Neural cell (in vitro differentiated cells): ENCODE data around the gene PANK1. TPM values are rescaled to one million over a fixed set of nuclear protein-coding genes. Genes with fewer than 3 reads are reported as not detected.

Experiments
- H2AFZ ChIP-seq: fragments of 200-600, 300-800 bp; sonication (generic), shearing (Covaris generic); 2 replicates; pipeline ENCODE4 v1.6.0; 2014; ENCODE audit warnings: low read depth, mild to moderate bottlenecking, antibody characterized with exemption, low read length, moderate library complexity
- H3F3A ChIP-seq: fragments of 200-600 bp; shearing (Covaris generic); 2 replicates; pipeline ENCODE4 v1.6.1; 2016; ENCODE audit warnings: mild to moderate bottlenecking, moderate library complexity, mixed read lengths, antibody characterized with exemption, low read length; ENCODE audit not compliant: insufficient read depth, poor library complexity, severe bottlenecking
- H3K27ac ChIP-seq: fragments of 200-600, 300-800 bp; sonication (generic), shearing (Covaris generic); 2 replicates; pipeline ENCODE4 v1.5.1; 2014; ENCODE audit warnings: mild to moderate bottlenecking, low read length, moderate library complexity
- H3K27me3 ChIP-seq: fragments of 300-800, 200-600 bp; sonication (generic), shearing (Covaris generic); 2 replicates; pipeline ENCODE4 v1.6.0; 2014; ENCODE audit warnings: mild to moderate bottlenecking, low read depth, low read length, moderate library complexity; ENCODE audit not compliant: insufficient read depth
- H3K36me3 ChIP-seq: fragments of 300-800, 200-600 bp; sonication (generic), shearing (Covaris generic); 2 replicates; pipeline ENCODE4 v1.5.1; 2014; ENCODE audit warnings: mild to moderate bottlenecking, antibody characterized with exemption, low read length, moderate library complexity; ENCODE audit not compliant: insufficient read depth
- H3K4me2 ChIP-seq: fragments of 300-800, 200-600 bp; sonication (generic), shearing (Covaris generic); 2 replicates; pipeline ENCODE4 v1.6.0; 2014; ENCODE audit warnings: mild to moderate bottlenecking, low read length
- H3K4me3 ChIP-seq: fragments of 300-800, 200-600 bp; sonication (generic), shearing (Covaris generic); 2 replicates; pipeline ENCODE4 v1.5.1; 2014; ENCODE audit warnings: mild to moderate bottlenecking, low read length, moderate library complexity
- H3K79me2 ChIP-seq: fragments of 200-600 bp; shearing (Covaris generic); replicated peaks from 2 replicates; pipeline ENCODE4 v1.6.0; 2014; ENCODE audit warnings: mild to moderate bottlenecking, low read length, moderate library complexity; ENCODE audit not compliant: insufficient read depth
- H3K9ac ChIP-seq: fragments of 300-800, 200-600 bp; sonication (generic), shearing (Covaris generic); 2 replicates; pipeline ENCODE4 v1.6.1; 2016; ENCODE audit warnings: mild to moderate bottlenecking, low read length, mixed read lengths
- H3K9me2 ChIP-seq: fragments of 200-600 bp; shearing (Covaris generic); 2 replicates; pipeline ENCODE4 v1.6.1; 2016; ENCODE audit warnings: mild to moderate bottlenecking, low read length, mixed read lengths; ENCODE audit not compliant: insufficient read depth
- H3K9me3 ChIP-seq: fragments of 200-600, 300-800 bp; sonication (generic), shearing (Covaris generic); 2 replicates; pipeline ENCODE4 v1.6.1; 2016; ENCODE audit warnings: mild to moderate bottlenecking, mixed run types, low read length, moderate library complexity, mixed read lengths
- H4K20me1 ChIP-seq: fragments of 200-600 bp; shearing (Covaris generic); 2 replicates; pipeline ENCODE4 v1.6.1; 2016; ENCODE audit warnings: mild to moderate bottlenecking, mixed run types; ENCODE audit not compliant: insufficient read depth
- CTCF ChIP-seq: fragments of 450-650 bp; IDR thresholded peaks from 2 replicates; pipeline ENCODE4 v1.5.1; 2014; ENCODE audit warnings: antibody characterized with exemption, mild to moderate bottlenecking, moderate library complexity; ENCODE audit not compliant: poor library complexity, severe bottlenecking
- EP300 ChIP-seq: fragments of 450-650 bp; conservative IDR thresholded peaks from 2 replicates; pipeline ENCODE4 v1.6.1; 2014; ENCODE audit warnings: antibody characterized with exemption, mild to moderate bottlenecking, moderate library complexity; ENCODE audit not compliant: poor library complexity, severe bottlenecking
- EZH2 ChIP-seq: fragments of 200-600, 300-800 bp; shearing (Covaris generic), sonication (generic); IDR thresholded peaks from 2 replicates; pipeline ENCODE4 v1.6.1; 2014; ENCODE audit warnings: antibody characterized with exemption, low read length, borderline replicate concordance, mild to moderate bottlenecking; ENCODE audit not compliant: insufficient read depth, poor library complexity, severe bottlenecking
- MXI1 ChIP-seq: fragments of 450-650 bp; conservative IDR thresholded peaks from 2 replicates; pipeline ENCODE4 v1.6.1; 2014; ENCODE audit warnings: antibody characterized with exemption, mild to moderate bottlenecking; ENCODE audit not compliant: poor library complexity, severe bottlenecking
- POLR2AphosphoS5 ChIP-seq: IDR thresholded peaks from 2 replicates; pipeline ENCODE4 v1.6.1; 2012
- RAD21 ChIP-seq: fragments of 450-650 bp; conservative IDR thresholded peaks from 2 replicates; pipeline ENCODE4 v1.6.1; 2014; ENCODE audit warnings: antibody characterized with exemption, mild to moderate bottlenecking, moderate library complexity
- REST ChIP-seq: IDR thresholded peaks from 2 replicates; pipeline ENCODE4 v1.6.1; 2012; ENCODE audit warnings: borderline replicate concordance
- SMC3 ChIP-seq: fragments of 450-650 bp; conservative IDR thresholded peaks from 2 replicates; pipeline ENCODE4 v1.6.1; 2014; ENCODE audit warnings: antibody characterized with exemption, mild to moderate bottlenecking, moderate library complexity; ENCODE audit not compliant: poor library complexity
- TAF1 ChIP-seq: IDR thresholded peaks from 2 replicates; pipeline ENCODE4 v1.6.1; 2012; ENCODE audit warnings: low read depth
- polyA plus RNA-seq: library from polyadenylated mRNA; depleted of rRNA; stranded (reverse); fragments of >200 nt; gene quantifications from 2 replicates; pipeline ENCODE4 v1.2.3, GENCODE V29; 2014

The PANK1 gene
- polyA plus RNA-seq, 1 donor from 2014 or later: 15.4 TPM

- H4K20me1 ChIP-seq: no peaks in the 10 kb centered on the region
- H3K27me3 ChIP-seq: no peaks in the 10 kb centered on the region
- H3K36me3 ChIP-seq: no peaks in the 10 kb centered on the region
- H2AFZ ChIP-seq: no peak overlapping the region
- H3K9ac ChIP-seq: no peak overlapping the region
- H3F3A ChIP-seq: no peaks in the 10 kb centered on the region
- H3K9me3 ChIP-seq: no peaks in the 10 kb centered on the region
- TF ChIP-seq TAF1: no peak
- TF ChIP-seq POLR2AphosphoS5: no peak
- no peak for TF ChIP-seq EP300
- no peak for TF ChIP-seq RAD21
- no peak for TF ChIP-seq EZH2
- no peak for TF ChIP-seq MXI1
- TF ChIP-seq CTCF: no peak
- TF ChIP-seq REST: no peak
- no peak for TF ChIP-seq SMC3
- H3K79me2 ChIP-seq: no peaks in the 10 kb centered on the region
- H3K4me3 ChIP-seq: no peak overlapping the region
- no peaks in the 10 kb centered on the region for H3K9me2 ChIP-seq
- H3K27ac ChIP-seq: no peak overlapping the region
- no peak overlapping the region for H3K4me2 ChIP-seq
These were observed 4.0 kb upstream of the PANK1 start for GRCh38 chr10:89649051-89649450.

- Histone ChIP-seq H3K4me3 (no peak overlapping the region), H3K9me3 (no peaks in the 10 kb centered on the region), H4K20me1 (no peaks in the 10 kb centered on the region), H2AFZ (no peak overlapping the region), H3K4me2 (no peak overlapping the region), H3K27me3 (no peaks in the 10 kb centered on the region), H3K36me3 (no peaks in the 10 kb centered on the region), H3K9ac (no peak overlapping the region), H3F3A (no peaks in the 10 kb centered on the region), H3K79me2 (peaks cover 5% of the 10 kb centered on the region), H3K27ac (no peak overlapping the region), H3K9me2 (no peaks in the 10 kb centered on the region)
- TF ChIP-seq CTCF (no peak), POLR2AphosphoS5 (no peak), SMC3 (no peak), RAD21 (no peak), MXI1 (no peak), EP300 (no peak), EZH2 (no peak), REST (no peak), TAF1 (no peak)
These were observed 3.0 kb upstream of the PANK1 start for GRCh38 chr10:89648074-89648473.
